Body of pancreas (tissue), 4 donors: Measurements from ENCODE around the gene PLLP. TPM values are rescaled to one million over a fixed set of nuclear protein-coding genes. Genes with fewer than 3 reads are reported as not detected.

Source experiments
- ATAC-seq: fragments of 150-250 bp; one replicate; pipeline ENCODE4 v1.9.1; 2016
- DNase-seq, 4 donors: peaks; one replicate each; pipeline ENCODE4 v3.0.0-alpha.2; 2019
- H3K27ac ChIP-seq, 4 donors: fragments of 200-600 bp; sonication (generic); 1 replicate in 3 of 4; 2 replicates in 1 of 4; pipeline versions ENCODE4 v1.5.1 to v1.6.1; 2016 to 2019; ENCODE audit warnings: mild to moderate bottlenecking in 1 of 4, mixed read lengths in 1 of 4, moderate library complexity in 1 of 4
- H3K27me3 ChIP-seq, 2 donors: fragments of 200-600 bp; sonication (generic); one replicate each; pipeline ENCODE4 v1.6.0; 2016; ENCODE audit warnings: mild to moderate bottlenecking in 1 of 2
- H3K36me3 ChIP-seq, 2 donors: fragments of 200-600 bp; sonication (generic); replicated peaks in 1 of 2; 2 replicates each; pipeline ENCODE4 v1.5.1; 2016; ENCODE audit warnings: low read depth in 2 of 2; ENCODE audit not compliant: insufficient read depth in 1 of 2
- H3K4me1 ChIP-seq: fragments of 200-600 bp; sonication (generic); one replicate; pipeline ENCODE4 v1.6.0; 2016
- H3K4me3 ChIP-seq, 2 donors: fragments of 200-600 bp; sonication (generic); 1 replicate in 1 of 2; 2 replicates in 1 of 2; pipeline ENCODE4 v1.5.1; 2016 to 2019
- H3K9me3 ChIP-seq, 3 donors: fragments of 200-600 bp; sonication (generic); 1 replicate in 2 of 3; 2 replicates in 1 of 3; pipeline ENCODE4 v1.5.1; 2016
- CTCF ChIP-seq, 7 experiments: fragments of 450-650 bp in 4 of 7; fragments of 200-600 bp in 3 of 7; sonication (generic) in 3 of 7; IDR thresholded peaks; one replicate each; pipeline ENCODE4 v1.5.1; 2016 to 2019; ENCODE audit warnings: antibody characterized with exemption in 7 of 7
- POLR2A ChIP-seq, 3 donors: fragments of 450-650 bp; IDR thresholded peaks; one replicate each; pipeline ENCODE4 v1.6.1; 2016; ENCODE audit warnings: antibody characterized with exemption in 3 of 3, mild to moderate bottlenecking in 2 of 3
- WGBS, 2 donors: methylation state at CpG; one replicate each; pipeline ENCODE4 v1.1.5; 2017; 5-methylcytosine and 5-hydroxymethylcytosine counted together
- intact Hi-C: fragments of 100-400 bp; cut with DNase I; formaldehyde crosslinking; loops from one replicate; pipeline ENCODE4 v1.15.1; 2023
- total RNA-seq, 2 donors: library from RNA; depleted of rRNA; stranded (reverse); fragments of >200 nt; gene quantifications; one replicate each; pipeline ENCODE4 v1.1.0, GENCODE V29; 2016

Gene PLLP
- total RNA-seq, 2 donors from 2014 or later: 32.9 to 43.2 TPM

DNA sequence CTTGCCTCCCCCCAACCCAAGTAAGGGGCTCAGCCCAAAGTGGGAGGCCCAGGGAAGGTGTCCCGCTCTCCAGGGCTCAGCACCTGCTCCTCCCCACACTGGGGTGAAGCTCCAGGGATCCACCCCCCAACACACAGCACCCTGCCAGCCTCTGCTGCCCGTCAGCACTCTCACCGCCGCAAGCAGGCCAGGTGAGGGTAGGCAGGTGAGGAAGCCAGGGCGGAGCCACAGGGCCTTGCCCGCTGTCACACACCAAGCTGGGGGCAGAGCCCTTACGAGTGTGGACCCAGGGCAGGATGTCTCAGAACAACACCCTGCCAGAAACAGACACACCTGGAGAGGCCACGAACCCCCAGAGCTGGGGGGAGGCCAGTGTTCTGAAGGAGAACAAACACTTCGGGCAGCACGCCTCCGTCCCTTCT lies 19.5 kb downstream of the PLLP start:
- intact Hi-C loops: no loop called here
- ATAC-seq: peak; percentile 80
- H3K36me3 ChIP-seq: no peaks in the 10 kb centered on the region
- 11 to 20% methylated on average over 9 to 11 of the region's 11 CpGs for WGBS, 2 donors
- TF ChIP-seq POLR2A (IDR thresholded peaks at IDR 0.05) (peak; percentile 12 to 54 (median 51)), CTCF (IDR thresholded peaks at IDR 0.05) (peak in 2 of 7 experiments; percentile 12 to 41)
- peaks cover 75% of the 10 kb centered on the region for H3K4me1 ChIP-seq
- peak; percentile 91 to 96 (median 94) for DNase-seq
- H3K27me3 ChIP-seq: no peaks in the 10 kb centered on the region
- H3K27ac ChIP-seq: peak overlapping the region; percentile 85 to 93 (median 88)
- no peaks in the 10 kb centered on the region for H3K9me3 ChIP-seq
- no peak overlapping the region for H3K4me3 ChIP-seq

- no peaks in the 10 kb centered on the region for H3K27me3 ChIP-seq
- no peak for ATAC-seq
- H3K4me1 ChIP-seq: peaks cover 69% of the 10 kb centered on the region
Measured at GRCh38 chr16:57264381-57264780, 20.1 kb downstream of the PLLP start.

DNA sequence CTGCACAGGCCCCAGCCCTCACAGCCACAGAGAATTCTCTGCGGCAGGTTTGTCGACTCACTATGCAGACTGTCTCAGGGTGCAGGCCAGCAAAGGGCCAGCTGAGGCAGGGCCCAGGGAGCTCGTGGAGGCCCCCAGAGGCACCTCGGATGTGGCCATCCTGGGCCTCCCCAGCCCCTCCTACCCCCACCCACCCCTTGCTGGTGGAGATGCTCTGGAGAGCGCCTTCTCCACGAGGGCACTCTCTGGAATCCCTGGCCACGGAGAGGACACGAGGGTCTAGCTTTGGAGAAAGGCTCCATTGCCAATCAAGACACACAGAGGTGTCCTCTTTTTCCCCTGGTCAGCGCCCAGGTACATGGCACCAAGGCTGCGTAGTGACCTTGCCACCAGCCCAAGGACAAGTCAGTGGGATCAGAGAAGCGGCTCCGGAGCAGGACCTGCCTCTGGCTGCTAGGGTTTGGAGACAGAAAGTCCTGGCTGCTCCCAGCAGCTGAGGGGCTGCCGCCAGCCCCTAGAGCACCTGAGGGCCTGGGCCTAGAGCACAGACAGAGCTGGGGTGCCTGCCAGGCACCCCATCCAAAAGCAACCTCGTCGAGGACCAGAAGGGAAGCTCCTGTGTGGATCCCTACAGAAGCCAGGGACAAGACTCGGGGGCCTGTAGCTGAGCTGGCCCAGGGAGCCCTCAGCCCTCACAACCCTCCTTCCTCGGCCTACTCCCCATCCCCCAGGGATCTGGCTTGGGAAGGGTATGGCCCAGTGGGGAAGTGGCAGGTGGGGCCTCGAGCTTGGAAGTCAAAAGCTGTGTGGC lies 20.7 kb downstream of the PLLP start:
- Histone ChIP-seq H3K4me1 (peaks cover 63% of the 10 kb centered on the region), H3K36me3 (no peaks in the 10 kb centered on the region), H3K27ac (peak overlapping the region in 3 of 4 donors; percentile 85 to 93 (median 90)), H3K4me3 (no peak overlapping the region), H3K9me3 (no peaks in the 10 kb centered on the region), H3K27me3 (no peaks in the 10 kb centered on the region)
- TF ChIP-seq POLR2A (IDR thresholded peaks at IDR 0.05): no peak
- TF ChIP-seq CTCF (IDR thresholded peaks at IDR 0.05): no peak
- WGBS, 2 donors: 72 to 73% methylated on average over 6 to 18 of the region's 18 CpGs
- ATAC-seq (no peak), DNase-seq (no peak)
- intact Hi-C loops: no loop called here

More at GRCh38 chr16:57264381-57264780, 20.1 kb downstream of the PLLP start:
- Histone ChIP-seq H3K36me3 (no peaks in the 10 kb centered on the region), H3K27ac (peak overlapping the region; percentile 85 to 93 (median 88)), H3K4me3 (no peak overlapping the region), H3K9me3 (no peaks in the 10 kb centered on the region)
- TF ChIP-seq CTCF (IDR thresholded peaks at IDR 0.05) (no peak), POLR2A (IDR thresholded peaks at IDR 0.05) (no peak)
- DNase-seq: no peak
- WGBS, 2 donors: 76 to 79% methylated on average over 7 to 8 of the region's 8 CpGs
- intact Hi-C loops: no loop called here

DNA sequence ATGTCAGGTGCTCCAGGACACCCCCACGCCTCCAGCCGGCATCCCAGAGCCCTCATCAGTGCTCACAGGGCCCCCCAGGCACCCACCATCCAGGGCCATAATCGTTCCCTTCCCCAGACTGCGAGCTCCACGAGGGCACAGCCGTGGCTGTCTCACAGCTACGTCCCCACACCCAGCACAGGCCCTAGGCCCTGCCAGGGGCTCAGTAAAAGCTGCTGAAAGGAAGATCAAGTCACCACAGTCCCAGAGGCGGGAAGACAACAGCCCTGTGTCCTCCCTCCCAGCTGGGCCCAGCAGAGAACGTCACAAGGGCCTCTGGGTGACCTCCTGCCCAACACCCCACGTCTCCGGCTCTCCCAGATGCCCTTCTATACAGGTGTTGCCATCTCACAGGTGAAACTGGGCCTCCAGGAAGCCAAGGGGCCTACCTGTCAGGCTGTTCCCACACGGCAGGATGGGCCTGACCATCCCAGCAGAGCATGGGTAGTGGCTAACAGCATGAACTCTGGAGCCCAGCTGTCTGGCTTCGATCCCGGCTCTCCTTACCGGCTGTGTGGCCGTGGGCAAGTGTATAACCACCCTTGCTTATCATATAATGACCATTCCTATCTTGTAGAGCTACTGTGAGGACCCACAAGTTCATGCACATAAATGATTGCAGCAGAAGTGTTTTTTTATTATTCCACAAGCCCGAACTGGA lies 21.5 kb downstream of the PLLP start:
- no peaks in the 10 kb centered on the region for H3K27me3 ChIP-seq
- TF ChIP-seq POLR2A (IDR thresholded peaks at IDR 0.05): no peak
- no peak for TF ChIP-seq CTCF (IDR thresholded peaks at IDR 0.05)
- intact Hi-C loops: no loop called here
- peak in 3 of 4 donors; percentile 45 to 63 (median 54) for DNase-seq
- H3K4me3 ChIP-seq: no peak overlapping the region
- H3K4me1 ChIP-seq: peaks cover 55% of the 10 kb centered on the region
- H3K9me3 ChIP-seq: no peaks in the 10 kb centered on the region
- 64 to 83% methylated on average over 6 to 15 of the region's 17 CpGs for WGBS, 2 donors
- peak overlapping the region; percentile 7 to 93 (median 88) for H3K27ac ChIP-seq
- no peak for ATAC-seq
- peaks cover 0 to 3% of the 10 kb centered on the region in 2 donors for H3K36me3 ChIP-seq
